Naive thymus-derived CD4-positive, alpha-beta T cell (primary cell): ENCODE measurements around the gene PIGX. TPM values are rescaled to one million over a fixed set of nuclear protein-coding genes. Genes with fewer than 3 reads are reported as not detected.
A peak's percentile ranks its signal among the peaks of the same experiment; 100 is the strongest.

ENCODE experiments used
- ATAC-seq: fragments of 150-1000 bp; cut with Tn5 transposase; 2 replicates; pipeline ENCODE4 v1.10.0; 2021; ENCODE audit warnings: mild to moderate bottlenecking, moderate library complexity
- CTCF ChIA-PET: fragments of 350-600 bp; sonication (Branson Sonifier 250); formaldehyde crosslinking; loops from one replicate; lab custom pipeline; 2021; ENCODE audit warnings: antibody characterized with exemption; lab: Charles Lee
- POLR2A ChIA-PET: fragments of 350-600 bp; sonication (Branson Sonifier 250); formaldehyde crosslinking; loops from one replicate; lab custom pipeline; 2021; ENCODE audit warnings: antibody characterized with exemption, inconsistent platforms; lab: Charles Lee
- DNase-seq, 9 donors: peaks; one replicate each; pipeline versions ENCODE4 v3.0.0 to v3.0.0-alpha.2; 2020 to 2022; ENCODE audit warnings: mixed read lengths in 1 of 9
- H3K27ac ChIP-seq: one replicate; pipeline ENCODE4 v1.7.0; 2013; ENCODE audit warnings: mild to moderate bottlenecking, low read depth, low read length, moderate library complexity
- H3K27me3 ChIP-seq, 2 donors: one replicate each; pipeline ENCODE4 v1.7.0; 2013; ENCODE audit warnings: low read length in 2 of 2, mild to moderate bottlenecking in 2 of 2, moderate library complexity in 2 of 2; ENCODE audit not compliant: control insufficient read depth in 2 of 2, insufficient read depth in 2 of 2
- H3K36me3 ChIP-seq, 3 experiments: 1 replicate in 2 of 3; 2 replicates in 1 of 3; pipeline ENCODE4 v1.7.0; 2013; ENCODE audit warnings: low read length in 3 of 3, mild to moderate bottlenecking in 3 of 3, moderate library complexity in 1 of 3; ENCODE audit not compliant: insufficient read depth in 3 of 3, control insufficient read depth in 2 of 3
- H3K4me1 ChIP-seq, 2 donors: one replicate each; pipeline ENCODE4 v1.7.0; 2013; ENCODE audit warnings: low read length in 2 of 2, mild to moderate bottlenecking in 2 of 2, moderate library complexity in 1 of 2; ENCODE audit not compliant: control insufficient read depth in 2 of 2, insufficient read depth in 2 of 2
- H3K4me3 ChIP-seq: 2 replicates; pipeline ENCODE4 v1.7.0; 2013; ENCODE audit warnings: mild to moderate bottlenecking, low read length
- H3K9me3 ChIP-seq, 3 experiments: 1 replicate in 2 of 3; 2 replicates in 1 of 3; pipeline ENCODE4 v1.7.0; 2013; ENCODE audit warnings: low read length in 3 of 3; ENCODE audit not compliant: control insufficient read depth in 2 of 3
- H3K27ac Mint-ChIP-seq, 9 donors: one replicate each; pipeline ENCODE4 v1.8.0; 2020 to 2022; ENCODE audit warnings: mixed read lengths in 9 of 9, mild to moderate bottlenecking in 8 of 9, moderate library complexity in 5 of 9, inconsistent platforms in 2 of 9
- H3K27me3 Mint-ChIP-seq, 5 donors: one replicate each; pipeline ENCODE4 v1.8.0; 2021 to 2022; ENCODE audit warnings: mixed read lengths in 5 of 5, mild to moderate bottlenecking in 1 of 5
- H3K36me3 Mint-ChIP-seq, 5 donors: one replicate each; pipeline ENCODE4 v1.8.0; 2020 to 2022; ENCODE audit warnings: mixed read lengths in 5 of 5, mild to moderate bottlenecking in 3 of 5, inconsistent platforms in 1 of 5
- H3K4me1 Mint-ChIP-seq, 7 donors: one replicate each; pipeline ENCODE4 v1.8.0; 2020 to 2022; ENCODE audit warnings: mixed read lengths in 7 of 7, mild to moderate bottlenecking in 3 of 7, inconsistent platforms in 1 of 7
- H3K4me3 Mint-ChIP-seq, 10 donors: one replicate each; pipeline ENCODE4 v1.8.0; 2020 to 2022; ENCODE audit warnings: mild to moderate bottlenecking in 10 of 10, mixed read lengths in 10 of 10, moderate library complexity in 6 of 10, inconsistent platforms in 2 of 10
- H3K9me3 Mint-ChIP-seq, 11 donors: one replicate each; pipeline ENCODE4 v1.8.0; 2020 to 2022; ENCODE audit warnings: mixed read lengths in 11 of 11, mild to moderate bottlenecking in 4 of 11, inconsistent platforms in 1 of 11, moderate library complexity in 1 of 11
- intact Hi-C, 2 donors: fragments of 100-400 bp; cut with micrococcal nuclease; formaldehyde crosslinking; loops; one replicate each; pipeline ENCODE4 v1.15.1; 2023
- polyA plus RNA-seq, 2 donors: library from polyadenylated mRNA; unstranded; fragments of 300-500 nt; fragmentation: Illumina TruSeq; gene quantifications; one replicate each; pipeline ENCODE4 v1.2.3, GENCODE V29; 2021
- total RNA-seq, 6 experiments: library from RNA in 5 of 6; stranded (reverse) in 5 of 6; gene quantifications; 1 replicate in 5 of 6; 2 replicates in 1 of 6; pipeline ENCODE4 v1.2.3 and lab custom pipeline; 2021 to 2026

PIGX gene
- total and polyA plus RNA-seq, 7 experiments from 2014 or later: 13.7 to 58.5 (median 20.0) TPM

DNA sequence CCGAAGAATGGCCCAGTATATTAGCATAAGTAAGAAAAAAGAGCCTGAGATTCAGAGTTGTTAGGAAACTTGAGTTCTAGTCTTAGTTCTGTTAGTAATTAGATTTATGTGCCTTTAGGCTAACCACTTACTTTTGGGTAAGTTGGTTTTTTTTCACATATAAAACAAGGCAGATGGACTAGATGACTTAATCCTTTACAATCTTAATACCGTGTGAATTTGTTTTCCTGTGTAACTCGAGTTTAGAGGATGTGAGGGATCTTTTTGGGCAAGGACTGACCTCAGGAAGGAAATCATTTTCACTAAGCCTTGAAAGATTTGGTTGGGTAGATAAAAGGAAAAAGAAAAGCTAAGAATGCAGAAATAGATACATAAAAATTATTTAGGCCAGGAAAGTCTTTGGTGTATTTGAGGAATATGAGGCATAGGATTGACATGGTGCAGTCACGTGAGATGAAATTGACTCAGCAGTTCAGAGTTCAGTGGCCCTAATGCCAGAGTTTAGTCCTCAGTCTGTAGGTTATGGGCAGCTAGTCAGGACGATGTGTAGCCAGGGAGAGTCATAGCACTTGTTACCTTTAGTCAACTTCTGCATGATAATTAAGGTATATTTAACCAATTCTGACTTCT is 62.1 kb downstream of the PIGX start:
- Mint-ChIP-seq H3K27ac (peak overlapping the region; percentile 1 to 89 (median 19)), H3K4me1 (peaks cover 42 to 90% (median 83%) of the 10 kb centered on the region in 7 donors), H3K36me3 (peaks cover 0 to 41% (median 26%) of the 10 kb centered on the region in 5 donors), H3K9me3 (peaks cover 0 to 4% (median 0%) of the 10 kb centered on the region in 11 donors), H3K4me3 (peak overlapping the region in 7 of 10 donors; percentile 3 to 58 (median 37)), H3K27me3 (no peaks in the 10 kb centered on the region)
- intact Hi-C loops: no loop called here
- H3K9me3 ChIP-seq: no peaks in the 10 kb centered on the region
- no peak overlapping the region for H3K27ac ChIP-seq
- no peaks in the 10 kb centered on the region for H3K27me3 ChIP-seq
- H3K36me3 ChIP-seq: peaks cover 0 to 2% (median 0%) of the 10 kb centered on the region in 3 experiments
- DNase-seq: no peak
- H3K4me3 ChIP-seq: no peak overlapping the region
- no peak for ATAC-seq
- CTCF ChIA-PET: no interaction called here
- peaks cover 11 to 19% of the 10 kb centered on the region in 2 donors for H3K4me1 ChIP-seq
- POLR2A ChIA-PET: no interaction called here

GRCh38 chr3:196774848-196775422 is 62.8 kb downstream of the PIGX start:
- H3K9me3 Mint-ChIP-seq: peaks cover 0 to 10% (median 0%) of the 10 kb centered on the region in 11 donors
- peak overlapping the region in 7 of 10 donors; percentile 3 to 58 (median 37) for H3K4me3 Mint-ChIP-seq
- intact Hi-C loops: loop anchor here in 1 of 2 donors (5.0 kb wide), 1 partner anchor 33 kb away; no protein-coding TSS in a partner anchor
- H3K27me3 Mint-ChIP-seq: no peaks in the 10 kb centered on the region
- Histone ChIP-seq H3K9me3 (no peaks in the 10 kb centered on the region), H3K4me3 (no peak overlapping the region), H3K27ac (no peak overlapping the region), H3K27me3 (no peaks in the 10 kb centered on the region), H3K36me3 (peaks cover 0 to 8% (median 0%) of the 10 kb centered on the region in 3 experiments), H3K4me1 (peaks cover 11 to 19% of the 10 kb centered on the region in 2 donors)
- POLR2A ChIA-PET: no interaction called here
- peaks cover 40 to 91% (median 83%) of the 10 kb centered on the region in 7 donors for H3K4me1 Mint-ChIP-seq
- peaks cover 3 to 46% (median 32%) of the 10 kb centered on the region in 5 donors for H3K36me3 Mint-ChIP-seq
- H3K27ac Mint-ChIP-seq: peak overlapping the region in 8 of 9 donors; percentile 4 to 89 (median 24)
- ATAC-seq (no peak), DNase-seq (no peak)
- CTCF ChIA-PET: no interaction called here

DNA sequence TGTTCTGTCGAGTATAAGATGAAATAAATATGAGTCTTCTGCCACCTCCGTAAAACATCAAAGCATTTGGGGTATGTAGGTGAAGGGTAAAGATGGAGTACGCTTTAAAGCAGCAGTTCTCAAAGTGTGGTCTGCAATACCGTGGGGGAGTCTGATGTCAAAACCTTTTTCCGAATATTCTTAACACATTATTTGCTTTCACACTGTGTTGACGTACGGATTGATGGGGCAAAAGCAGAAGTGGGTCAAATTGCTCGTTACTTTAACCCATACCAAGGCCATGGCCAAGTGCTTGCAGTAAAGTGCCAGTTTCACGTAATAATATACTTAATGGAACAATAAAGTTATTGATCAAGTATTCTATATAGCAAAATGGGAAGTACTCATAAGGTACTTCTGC is 63.8 kb downstream of the PIGX start:
- intact Hi-C loops: loop anchor here in 1 of 2 donors (5.0 kb wide), 1 partner anchor 34 kb away; no protein-coding TSS in a partner anchor
- Mint-ChIP-seq H3K27me3 (no peaks in the 10 kb centered on the region), H3K4me3 (peak overlapping the region in 3 of 10 donors; percentile 12 to 52 (median 26)), H3K27ac (peak overlapping the region in 2 of 9 donors; percentile 42 to 53), H3K4me1 (peaks cover 39 to 87% (median 81%) of the 10 kb centered on the region in 7 donors), H3K36me3 (peaks cover 7 to 50% (median 36%) of the 10 kb centered on the region in 5 donors), H3K9me3 (peaks cover 0 to 14% (median 0%) of the 10 kb centered on the region in 11 donors)
- ATAC-seq: no peak
- peaks cover 0 to 13% (median 0%) of the 10 kb centered on the region in 3 experiments for H3K36me3 ChIP-seq
- no peaks in the 10 kb centered on the region for H3K27me3 ChIP-seq
- ChIA-PET POLR2A (no interaction called here), CTCF (no interaction called here)
- H3K4me1 ChIP-seq: peaks cover 11 to 19% of the 10 kb centered on the region in 2 donors
- H3K4me3 ChIP-seq: no peak overlapping the region
- H3K27ac ChIP-seq: no peak overlapping the region
- no peaks in the 10 kb centered on the region for H3K9me3 ChIP-seq
- DNase-seq: no peak

GRCh38 chr3:196777836-196778235 is 65.7 kb downstream of the PIGX start:
- intact Hi-C loops: loop anchor here in 1 of 2 donors (5.0 kb wide), 1 partner anchor 36 kb away; no protein-coding TSS in a partner anchor
- H3K9me3 ChIP-seq: no peaks in the 10 kb centered on the region
- H3K36me3 ChIP-seq: peaks cover 0 to 13% (median 1%) of the 10 kb centered on the region in 3 experiments
- no peaks in the 10 kb centered on the region for H3K27me3 ChIP-seq
- Mint-ChIP-seq H3K27me3 (no peaks in the 10 kb centered on the region), H3K27ac (peak overlapping the region in 3 of 9 donors; percentile 8 to 82 (median 65)), H3K4me3 (peak overlapping the region in 1 of 10 donors; percentile 12), H3K36me3 (peaks cover 7 to 45% (median 39%) of the 10 kb centered on the region in 5 donors), H3K4me1 (peaks cover 24 to 78% (median 68%) of the 10 kb centered on the region in 7 donors), H3K9me3 (peaks cover 0 to 14% (median 0%) of the 10 kb centered on the region in 11 donors)
- peaks cover 7 to 13% of the 10 kb centered on the region in 2 donors for H3K4me1 ChIP-seq
- DNase-seq (no peak), ATAC-seq (no peak)
- H3K27ac ChIP-seq: no peak overlapping the region
- H3K4me3 ChIP-seq: no peak overlapping the region
- ChIA-PET POLR2A (no interaction called here), CTCF (no interaction called here)

DNA sequence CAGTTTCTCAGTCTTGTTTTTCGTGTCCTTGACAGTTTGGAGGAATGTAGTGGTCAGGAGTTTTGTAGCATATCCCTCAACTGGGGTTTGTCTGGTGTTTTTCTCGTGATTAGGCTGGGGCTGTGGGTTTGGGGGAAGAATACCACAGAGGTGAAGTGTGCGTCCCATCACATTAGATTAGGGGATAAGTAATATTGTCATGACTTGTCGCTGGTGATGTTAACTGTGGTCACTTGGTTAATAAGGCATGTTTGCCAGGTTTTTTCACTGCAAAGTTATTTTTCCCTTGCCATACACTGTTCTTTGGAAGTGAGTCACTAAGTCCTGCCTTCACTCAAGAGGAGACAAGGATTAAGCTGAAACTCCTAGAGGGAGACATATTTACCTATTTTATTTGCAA is 66.6 kb downstream of the PIGX start:
- no peak for ATAC-seq
- Mint-ChIP-seq H3K9me3 (peaks cover 0 to 14% (median 0%) of the 10 kb centered on the region in 11 donors), H3K36me3 (peaks cover 7 to 54% (median 48%) of the 10 kb centered on the region in 5 donors), H3K27ac (peak overlapping the region in 5 of 9 donors; percentile 35 to 82 (median 78)), H3K27me3 (no peaks in the 10 kb centered on the region), H3K4me3 (no peak overlapping the region), H3K4me1 (peaks cover 17 to 69% (median 60%) of the 10 kb centered on the region in 7 donors)
- Histone ChIP-seq H3K27me3 (no peaks in the 10 kb centered on the region), H3K9me3 (no peaks in the 10 kb centered on the region), H3K36me3 (peaks cover 3 to 22% (median 8%) of the 10 kb centered on the region in 3 experiments), H3K4me1 (peaks cover 6 to 9% of the 10 kb centered on the region in 2 donors), H3K4me3 (no peak overlapping the region), H3K27ac (no peak overlapping the region)
- no peak for DNase-seq
- CTCF ChIA-PET: interaction anchor here (1.0 kb wide), 1 partner anchor 10 kb away, joined by 3 read pairs; no protein-coding TSS in a partner anchor
- intact Hi-C loops: loop anchor here in 1 of 2 donors (5.0 kb wide), 1 partner anchor 36 kb away; no protein-coding TSS in a partner anchor
- POLR2A ChIA-PET: no interaction called here

GRCh38 chr3:196782511-196782910 is 70.3 kb downstream of the PIGX start:
- peaks cover under 1 to 55% (median 43%) of the 10 kb centered on the region in 7 donors for H3K4me1 Mint-ChIP-seq

More at GRCh38 chr3:196782511-196782910, 70.3 kb downstream of the PIGX start:
- Histone ChIP-seq H3K4me3 (no peak overlapping the region), H3K36me3 (peaks cover 4 to 34% (median 8%) of the 10 kb centered on the region in 3 experiments), H3K9me3 (no peaks in the 10 kb centered on the region), H3K4me1 (no peaks in the 10 kb centered on the region), H3K27ac (no peak overlapping the region), H3K27me3 (no peaks in the 10 kb centered on the region)
- peaks cover 16 to 65% (median 50%) of the 10 kb centered on the region in 5 donors for H3K36me3 Mint-ChIP-seq
- H3K27me3 Mint-ChIP-seq: no peaks in the 10 kb centered on the region
- CTCF ChIA-PET: no interaction called here
- DNase-seq: no peak
- no peak overlapping the region for H3K4me3 Mint-ChIP-seq
- H3K9me3 Mint-ChIP-seq: peaks cover 0 to 18% (median 0%) of the 10 kb centered on the region in 11 donors
- POLR2A ChIA-PET: interaction anchor here (0.6 to 0.7 kb wide), 2 partner anchors 17 to 42 kb away, joined by 3 to 4 read pairs; no protein-coding TSS in a partner anchor
- peak overlapping the region in 4 of 9 donors; percentile 10 to 59 (median 52) for H3K27ac Mint-ChIP-seq
- intact Hi-C loops: no loop called here
- ATAC-seq: no peak
